ENCODE data around the gene KAT7.

KAT7 gene

DNA sequence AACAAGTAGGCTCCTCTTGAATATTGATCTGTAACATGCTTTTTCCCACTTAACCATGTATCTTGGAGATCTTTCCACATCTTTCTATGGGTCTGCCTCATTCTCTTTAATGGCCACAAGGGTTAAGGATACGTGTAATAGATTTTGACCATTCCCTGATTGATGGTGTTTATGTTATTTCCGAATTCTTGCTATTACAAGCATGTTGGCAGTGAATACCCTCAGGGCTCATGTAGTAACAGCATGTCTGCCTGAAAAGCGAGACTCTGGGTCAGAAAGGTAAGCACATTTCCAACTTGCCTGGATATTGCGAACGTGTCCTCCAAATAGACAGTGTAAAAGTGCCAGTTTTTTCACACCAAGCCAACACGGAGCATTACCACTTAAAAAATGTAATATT is 54.4 kb downstream of the KAT7 start:
- DNase-seq (ENCODE audit: low read depth), result no peak

DNA sequence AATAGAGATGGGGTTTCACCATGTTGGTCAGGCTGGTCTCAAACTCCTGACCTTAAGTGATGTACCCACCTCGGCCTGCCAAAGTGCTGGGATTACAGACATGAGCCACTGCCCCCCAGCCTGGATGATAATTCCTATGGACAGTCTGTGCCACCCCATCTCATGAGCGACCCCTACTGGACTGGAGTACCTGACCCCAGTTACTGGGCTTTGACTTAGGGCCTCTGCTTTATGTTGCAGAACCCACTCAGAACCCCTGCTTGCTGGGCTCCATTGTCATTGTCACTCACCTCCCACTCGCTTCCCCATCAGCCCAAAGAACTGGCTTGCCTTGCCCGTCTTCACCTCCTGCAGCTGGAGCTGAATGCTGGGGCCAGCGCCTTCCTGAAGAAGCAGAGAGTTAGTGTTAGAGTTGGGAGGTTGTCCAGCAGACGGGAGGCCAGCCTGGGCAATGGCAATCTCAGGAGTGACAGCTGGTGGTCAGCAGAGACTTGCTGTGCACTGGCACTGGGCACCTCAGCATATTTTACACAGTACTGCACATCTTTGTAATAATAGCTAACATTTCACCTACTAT is 55.4 kb downstream of the KAT7 start:
- no peak for DNase-seq (ENCODE audit: low read depth)

DNA sequence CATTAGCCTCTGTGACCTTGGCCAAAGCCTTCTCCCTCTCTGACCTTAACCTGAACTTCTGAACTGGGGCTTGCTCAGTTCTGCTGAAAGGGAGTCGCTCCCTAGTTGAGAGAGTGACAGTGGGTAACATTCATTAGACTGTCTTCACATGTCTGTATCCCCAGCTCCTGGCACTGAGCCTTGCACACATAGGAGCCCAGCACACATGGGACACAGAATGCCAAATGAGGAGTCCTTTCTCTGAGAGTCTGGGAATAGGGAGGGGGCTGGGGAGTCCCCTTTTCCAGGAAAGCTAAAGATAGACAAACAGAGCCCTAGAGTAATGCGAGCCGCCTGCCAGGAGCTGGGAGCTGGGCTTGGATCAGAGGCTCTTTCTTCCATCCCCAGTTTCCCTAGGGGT is 56.8 kb downstream of the KAT7 start:
- no peak for DNase-seq (ENCODE audit: low read depth)

DNA sequence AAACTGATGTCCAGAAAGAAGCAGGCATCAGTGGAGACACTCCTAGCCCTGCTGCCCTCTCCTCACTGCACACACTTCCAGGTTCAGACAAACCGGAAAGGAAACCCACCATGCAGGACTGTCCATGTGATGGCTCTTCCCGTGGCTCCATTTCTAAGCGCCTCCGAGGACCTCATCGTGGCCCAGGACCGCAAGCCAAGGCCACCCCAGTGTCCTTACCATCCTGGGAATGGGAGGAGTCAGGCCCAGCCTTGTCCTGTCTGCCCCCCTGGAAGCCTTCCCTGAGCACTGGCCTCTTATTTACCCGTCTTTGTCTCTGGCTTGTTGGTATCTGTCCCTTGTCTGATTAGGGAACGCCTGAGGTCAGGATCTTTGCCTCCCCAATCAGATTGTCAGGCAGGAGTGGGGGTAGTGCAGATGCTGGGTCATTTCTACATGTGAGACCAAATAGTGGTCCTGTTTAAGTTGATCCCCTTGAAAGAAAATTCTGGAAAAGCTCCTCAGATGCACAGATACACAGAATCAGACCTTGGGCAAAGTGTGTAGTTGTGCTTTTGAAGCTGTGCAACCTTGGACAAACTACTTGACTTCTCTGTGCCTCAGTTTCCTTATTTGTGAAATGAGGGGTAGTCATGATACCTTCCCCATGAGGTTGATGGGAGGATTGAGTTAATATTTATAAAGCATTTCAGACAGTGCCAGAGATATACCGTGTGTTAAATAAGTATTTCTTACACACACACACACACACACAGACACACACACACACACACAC is 58.6 kb downstream of the KAT7 start:
- DNase-seq (ENCODE audit: low read depth), result no peak

DNA sequence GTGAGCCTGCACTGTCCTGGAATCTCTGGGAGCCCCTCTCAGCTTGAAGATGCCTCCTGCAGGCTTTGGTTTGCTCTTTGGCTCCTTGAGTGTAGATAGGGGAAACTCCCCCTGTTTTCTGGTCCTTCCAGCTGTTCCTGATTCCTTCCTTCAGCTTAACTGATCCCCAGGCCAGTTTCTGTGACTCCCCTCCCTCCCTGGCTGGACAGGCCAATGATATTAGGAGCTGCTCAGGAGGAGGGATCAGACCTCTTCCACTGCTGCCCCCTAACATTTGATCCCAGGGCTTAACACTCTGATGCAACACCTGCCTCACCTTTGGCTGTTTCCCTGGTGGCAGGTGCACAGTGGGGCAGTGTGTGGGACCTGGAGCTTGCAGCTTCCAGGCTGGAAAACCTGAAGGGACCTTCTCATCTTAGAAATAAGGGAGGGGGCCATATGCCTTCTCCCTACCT is 59.6 kb downstream of the KAT7 start, which contains the start of gene TAC4:
Gene TAC4 (minus strand): TSS at position 51 of the 455 bp plus-strand sequence. CDS start 52 bp downstream, outside the sequence.
- DNase-seq (ENCODE audit: low read depth), result no peak

DNA sequence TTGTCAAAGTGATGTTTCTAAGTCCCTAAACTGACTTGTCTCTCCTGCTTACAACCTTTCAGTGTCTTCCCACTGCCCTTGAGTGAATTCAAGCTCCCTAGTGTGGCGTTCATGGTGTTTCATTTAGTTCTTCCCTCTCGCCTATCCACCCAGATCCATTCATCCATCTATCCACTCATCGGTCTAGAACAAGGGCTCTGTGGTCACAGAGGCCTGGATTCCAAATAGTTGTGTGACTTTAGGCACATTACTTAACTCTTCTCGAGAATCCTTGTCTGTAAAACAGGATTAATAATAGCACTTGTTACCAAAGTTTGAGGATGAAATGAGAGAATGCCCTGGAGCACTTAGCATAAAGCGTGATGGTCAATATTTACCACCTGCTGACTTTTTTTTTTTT is 60.3 kb downstream of the KAT7 start:
- no peak for DNase-seq (ENCODE audit: low read depth)

DNA sequence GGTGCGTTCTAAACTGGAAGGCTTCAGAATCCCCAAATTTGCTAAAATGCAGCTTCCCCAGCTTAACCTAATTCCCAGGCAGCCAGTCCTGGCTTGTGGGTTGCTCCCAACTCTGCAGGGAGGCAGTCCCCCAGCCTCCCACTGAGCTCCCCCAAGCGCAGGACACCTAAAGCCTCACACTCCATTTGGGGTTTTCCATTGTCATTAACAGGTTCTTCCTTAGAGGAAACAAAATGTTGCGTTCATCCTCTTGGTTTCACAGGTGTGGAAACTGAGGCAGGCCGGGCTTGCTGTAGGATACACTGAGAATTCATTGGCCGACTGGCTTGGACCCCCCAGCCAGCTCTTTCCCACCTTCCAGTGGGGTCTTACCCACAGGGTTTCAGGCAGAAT is 61.7 kb downstream of the KAT7 start:
- no peak for DNase-seq (ENCODE audit: low read depth)

DNA sequence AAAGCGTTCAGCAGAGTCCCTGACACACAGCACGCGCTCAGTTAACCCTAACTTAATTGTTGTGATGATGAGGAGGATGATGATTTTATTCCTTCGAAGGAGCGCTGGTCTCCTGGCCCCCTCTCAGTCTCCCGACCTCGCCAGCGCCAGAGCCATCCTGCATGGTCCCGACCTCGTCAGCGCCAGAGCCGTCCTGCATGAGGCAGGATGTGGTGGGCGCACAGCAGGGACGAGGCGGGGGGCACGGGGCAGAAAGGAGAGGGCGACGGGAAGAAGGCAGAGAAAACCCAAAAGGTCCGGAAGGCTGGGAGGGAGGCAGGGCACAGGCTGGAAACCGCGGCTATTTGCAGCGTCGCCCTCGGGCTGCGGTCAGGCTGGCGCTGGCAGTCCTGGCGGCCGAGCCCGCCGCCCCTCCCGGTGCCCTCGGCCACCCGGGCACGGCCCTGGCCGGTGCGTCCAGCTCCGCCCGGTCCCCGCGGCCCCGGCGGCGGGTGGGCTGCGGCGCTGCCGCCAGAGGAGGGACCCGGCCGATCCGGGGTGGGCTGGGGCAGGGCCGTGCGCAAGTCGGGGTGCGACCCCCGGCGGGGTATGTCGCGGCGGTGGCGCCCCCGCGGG is 62.4 kb downstream of the KAT7 start:
- DNase-seq (ENCODE audit: low read depth), result no peak

DNA sequence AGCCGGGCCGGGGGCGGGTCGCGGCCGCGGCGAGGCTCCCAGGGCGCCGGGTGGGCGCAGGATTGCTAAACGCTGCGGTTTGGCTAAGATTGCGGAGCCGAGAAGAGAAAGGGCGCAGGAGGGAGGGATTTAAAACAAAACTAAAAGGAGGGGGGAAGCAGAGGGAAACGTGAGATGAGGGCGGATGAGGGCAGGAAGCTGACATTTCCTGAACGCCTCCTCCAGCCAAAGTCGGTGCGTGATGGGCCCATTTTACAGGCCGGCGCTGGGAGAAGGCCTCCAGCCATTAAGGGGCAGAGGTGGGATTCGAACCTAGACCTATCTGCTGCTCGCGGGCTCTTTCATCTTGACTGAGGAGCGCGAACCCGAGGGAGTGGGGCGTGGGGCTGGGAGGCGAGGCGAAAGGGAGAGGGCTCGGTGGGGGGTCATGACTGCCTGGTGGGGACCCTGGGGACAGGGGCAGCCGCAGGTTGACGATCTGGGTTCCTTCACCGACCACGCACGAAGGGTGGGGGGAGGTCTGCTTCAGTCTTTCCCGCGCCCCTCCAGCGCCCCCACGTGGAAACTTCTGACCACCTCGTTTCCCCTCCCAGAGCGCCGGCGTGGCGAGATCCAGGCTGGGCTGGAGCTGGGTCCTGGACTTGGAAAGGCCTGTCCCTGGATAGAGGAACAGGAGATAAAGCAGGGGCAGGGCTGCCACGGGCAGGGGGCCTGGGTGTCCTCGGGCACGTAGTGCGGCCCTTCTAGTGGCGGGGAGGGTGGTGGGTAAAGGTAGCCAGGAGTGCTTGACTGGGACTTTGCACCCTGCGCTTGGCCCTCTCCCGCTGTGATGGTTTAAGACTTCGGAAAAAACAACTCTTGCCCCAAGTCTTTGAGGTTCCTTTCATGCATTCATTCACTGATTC is 63.2 kb downstream of the KAT7 start:
- peak; percentile 51 for DNase-seq (ENCODE audit: low read depth)

DNA sequence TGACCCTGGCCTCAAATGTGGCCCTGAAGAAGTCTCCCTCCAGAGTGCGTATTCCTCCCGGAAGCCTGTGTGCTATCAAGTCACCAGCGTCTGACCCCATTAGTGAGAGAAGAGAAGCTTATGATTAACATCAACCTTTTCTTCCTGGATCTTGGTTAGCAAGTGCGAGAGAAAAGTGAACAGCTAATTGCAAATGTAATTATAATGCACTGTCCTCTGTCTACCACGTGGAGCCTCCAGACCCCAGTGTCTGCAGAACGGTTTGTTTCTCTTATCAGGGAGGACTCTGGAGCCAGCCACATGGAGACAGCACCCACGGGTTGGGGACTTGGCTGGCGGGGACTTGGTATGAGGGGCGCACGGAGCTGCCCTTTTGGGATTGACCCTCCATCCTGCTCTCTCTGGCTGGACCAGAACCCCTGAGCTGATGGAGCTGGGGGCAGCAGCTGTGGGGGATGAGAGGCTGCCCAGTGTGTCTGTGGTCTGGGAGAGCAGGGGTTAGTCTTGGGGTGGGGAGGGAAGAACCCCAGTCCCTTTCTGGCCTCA is 65.1 kb downstream of the KAT7 start:
- no peak for DNase-seq (ENCODE audit: low read depth)

DNA sequence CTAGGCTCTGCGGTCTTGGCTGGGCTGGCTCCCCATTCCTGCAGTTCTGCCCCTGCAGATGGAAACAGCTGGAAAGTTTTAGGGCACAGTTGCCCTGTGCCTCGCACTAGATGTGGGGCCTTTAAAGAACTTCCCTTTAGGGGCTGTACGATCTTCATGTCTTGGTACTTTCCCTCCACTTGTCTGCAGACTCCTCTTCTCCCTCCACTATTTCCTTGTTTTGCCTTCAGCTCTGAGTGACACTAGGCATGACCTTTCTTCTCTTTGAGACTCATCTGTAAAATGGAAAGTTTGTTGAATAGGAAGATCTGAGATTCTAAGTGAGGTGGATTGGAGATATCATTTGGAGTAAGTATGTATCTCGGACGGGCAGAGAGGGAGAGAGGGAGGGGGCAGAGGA is 65.6 kb downstream of the KAT7 start:
- no peak for DNase-seq (ENCODE audit: low read depth)

DNA sequence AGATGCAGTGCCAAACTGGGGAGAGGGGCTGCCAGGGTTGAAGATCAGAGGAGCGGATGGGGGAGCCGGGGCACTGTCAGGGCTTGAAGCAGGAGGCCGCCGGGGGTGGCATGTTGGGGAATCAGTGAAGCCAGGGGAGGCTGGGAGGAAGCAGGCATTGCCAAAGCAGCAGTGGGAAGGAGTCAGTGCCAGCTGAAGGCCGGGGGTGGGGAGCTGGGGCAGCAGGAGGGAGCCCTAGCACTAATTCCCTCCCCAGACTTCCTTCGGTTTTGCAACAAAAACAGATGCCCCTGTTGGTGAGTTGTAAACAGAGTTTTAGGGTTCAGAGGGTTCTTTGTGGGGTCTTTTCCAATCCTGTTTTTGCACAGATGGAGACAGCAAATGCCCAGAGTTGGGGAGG is 70.3 kb downstream of the KAT7 start:
- no peak for DNase-seq (ENCODE audit: low read depth)

DNA sequence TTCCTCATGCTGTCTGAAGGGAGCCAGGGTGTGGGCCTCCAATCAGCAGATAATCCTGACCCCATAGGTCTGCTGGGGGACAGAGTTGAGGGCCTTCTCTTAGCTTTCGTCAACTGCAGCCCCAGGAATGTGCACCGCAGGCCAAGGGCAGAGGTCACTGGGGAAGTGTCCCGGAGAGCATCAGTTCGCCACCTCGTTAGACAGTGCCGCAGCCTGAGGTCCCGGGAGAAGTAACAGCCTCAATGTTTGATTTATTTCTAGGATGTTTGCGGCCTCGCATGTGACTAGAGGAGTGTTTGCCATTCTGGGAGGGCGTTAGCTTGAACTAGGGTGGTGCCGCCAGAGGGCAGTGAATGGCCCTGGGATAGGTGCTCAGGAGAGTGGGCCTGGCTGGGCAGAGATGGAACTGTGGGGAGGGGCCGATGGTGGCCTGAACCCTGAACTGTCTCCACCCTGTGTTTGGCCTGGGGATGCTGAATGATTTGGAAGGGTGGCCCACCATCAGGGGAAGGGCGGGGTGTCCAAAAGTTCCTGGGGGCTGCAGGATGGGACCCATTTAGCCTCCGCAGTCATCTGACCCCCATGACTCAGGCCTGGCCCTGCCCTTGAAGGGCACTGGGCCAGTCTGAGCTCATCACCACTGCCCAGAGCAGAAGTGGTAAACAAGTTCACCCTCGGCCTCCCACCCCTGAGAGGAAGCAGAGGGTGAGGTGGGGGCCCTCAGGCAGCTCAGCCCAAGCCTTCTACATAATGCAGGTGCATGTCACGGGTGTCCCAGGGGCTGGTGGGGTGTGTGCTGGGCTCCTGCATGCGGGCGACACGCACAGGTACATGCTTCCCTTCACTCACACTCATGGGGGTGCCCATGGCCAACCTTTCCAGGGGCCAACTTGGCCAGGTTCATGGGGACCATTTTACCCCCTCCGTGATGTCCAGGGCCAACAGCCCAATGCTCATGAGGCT is 71.8 kb downstream of the KAT7 start:
- no peak for DNase-seq (ENCODE audit: low read depth)

DNA sequence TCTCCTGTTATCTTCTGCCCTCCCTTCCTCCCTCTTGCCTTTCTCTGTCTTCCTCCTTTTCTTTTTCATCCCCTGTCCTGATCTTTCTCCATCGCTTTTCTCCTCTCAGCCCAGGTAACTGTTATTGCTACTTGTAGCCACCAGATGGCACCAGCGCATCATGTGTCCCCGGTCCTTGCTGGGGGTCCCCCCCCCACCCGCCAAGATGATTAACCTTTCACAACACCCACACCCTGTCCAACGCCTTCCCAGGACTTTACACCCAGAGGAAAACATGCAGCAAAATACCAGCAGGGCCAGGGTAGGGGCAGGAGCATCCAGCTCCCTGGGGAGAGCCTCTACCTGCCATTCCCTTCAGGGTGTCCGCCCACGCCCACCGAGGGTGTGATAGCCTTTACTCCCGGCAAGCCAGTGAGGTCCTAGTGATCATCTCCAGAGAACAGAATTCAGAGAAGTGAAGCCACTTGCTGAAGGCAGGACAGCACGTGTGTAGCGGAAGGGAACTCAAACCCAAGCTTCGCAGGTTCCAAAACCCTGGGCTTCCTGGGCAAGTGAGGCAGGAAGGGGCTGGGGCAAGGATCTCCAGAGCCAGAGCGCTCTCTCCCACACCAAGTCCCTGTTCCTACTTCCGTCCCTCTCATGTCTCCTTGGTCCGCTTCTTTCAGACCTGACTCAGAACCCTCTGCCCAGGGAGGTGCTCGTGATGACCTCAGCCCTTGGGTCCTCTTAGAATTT is 72.8 kb downstream of the KAT7 start:
- DNase-seq (ENCODE audit: low read depth), result peak; percentile 51

DNA sequence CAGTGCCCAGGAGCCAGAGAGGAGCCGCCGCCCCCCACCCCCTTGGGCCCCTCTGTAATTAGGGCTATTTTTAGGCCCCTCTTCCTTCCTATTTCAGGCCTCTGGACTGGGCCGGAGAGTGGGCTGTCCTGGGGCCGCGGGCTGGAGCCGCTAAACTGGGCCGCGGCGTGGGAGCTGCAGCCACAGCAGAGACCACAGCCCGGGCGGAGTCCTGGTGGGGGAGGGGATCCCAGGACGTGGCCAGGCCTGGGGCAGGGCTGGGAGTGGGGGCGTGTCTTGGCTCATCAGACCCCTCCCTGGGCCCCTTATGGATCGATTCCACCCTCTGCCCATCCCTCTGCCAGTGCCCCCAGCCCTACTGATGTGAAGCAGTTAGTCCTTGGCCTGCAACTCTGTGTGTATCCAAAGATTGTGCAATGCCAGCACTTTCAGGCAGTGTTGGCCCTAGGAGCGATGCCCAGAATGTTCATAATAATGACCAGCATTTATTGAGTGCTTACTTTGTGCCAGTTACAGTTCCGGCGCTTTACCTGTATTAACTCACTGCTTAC is 74.4 kb downstream of the KAT7 start:
- DNase-seq (ENCODE audit: low read depth), result no peak

DNA sequence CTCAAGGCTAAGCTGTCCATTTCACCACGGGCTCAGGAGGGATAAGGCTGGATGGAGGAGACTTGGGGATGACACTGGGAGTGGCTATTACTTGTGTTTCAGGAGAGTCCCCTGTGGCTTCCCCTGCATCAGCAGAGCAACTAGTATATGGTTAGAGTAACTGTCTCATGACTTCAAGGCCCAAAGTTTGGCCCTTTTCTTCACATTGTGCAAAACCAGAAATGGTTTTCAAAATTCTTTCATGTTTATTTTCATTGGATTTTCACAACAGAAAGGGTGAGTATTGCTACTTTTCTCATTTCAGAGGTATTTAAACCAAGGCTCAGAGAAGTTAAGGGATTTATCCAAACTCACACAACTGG is 77.5 kb downstream of the KAT7 start:
- no peak for DNase-seq (ENCODE audit: low read depth)

DNA sequence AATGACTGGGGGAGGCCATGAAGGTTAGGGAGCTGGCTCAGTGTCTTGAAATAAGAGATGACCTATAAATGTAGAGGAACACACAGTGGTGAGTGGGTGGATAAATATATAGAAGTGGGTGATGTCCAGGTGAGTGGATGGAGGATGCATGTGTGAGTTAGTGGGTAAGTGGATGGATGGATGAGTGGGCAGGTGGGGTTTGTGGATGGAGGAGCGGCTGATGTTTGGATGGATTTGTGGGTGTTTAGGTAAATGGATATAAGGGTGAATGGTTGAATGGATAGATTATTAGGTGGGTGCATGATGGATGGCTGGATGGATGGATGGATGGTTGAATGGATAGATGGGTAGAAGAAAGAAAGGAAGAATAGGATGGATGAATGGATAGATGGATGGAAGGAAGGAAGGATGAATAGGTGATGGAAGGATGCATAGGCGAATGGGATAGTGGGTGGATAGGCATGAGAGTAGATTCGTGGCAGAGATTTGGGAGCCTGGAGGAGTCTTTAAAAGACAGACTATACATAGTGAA is 78.5 kb downstream of the KAT7 start:
- DNase-seq (ENCODE audit: low read depth), result no peak

DNA sequence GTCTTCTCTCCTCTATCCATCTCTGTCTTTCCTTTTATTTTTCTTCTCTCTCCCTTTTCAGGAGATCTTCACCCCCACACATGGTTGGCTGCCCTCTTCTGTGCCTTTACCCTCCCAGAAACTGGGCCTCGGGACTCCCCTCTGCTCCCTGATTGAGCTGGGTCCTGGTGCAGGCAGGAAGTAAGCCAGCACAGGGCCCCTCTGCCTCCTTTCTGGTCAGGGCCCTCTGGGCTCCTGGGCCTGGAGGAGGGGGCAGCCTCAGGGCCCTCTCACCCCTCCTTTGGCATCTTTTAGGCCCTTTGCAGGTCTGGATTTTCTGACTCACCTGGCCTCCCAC is 80.5 kb downstream of the KAT7 start:
- DNase-seq (ENCODE audit: low read depth), result no peak

DNA sequence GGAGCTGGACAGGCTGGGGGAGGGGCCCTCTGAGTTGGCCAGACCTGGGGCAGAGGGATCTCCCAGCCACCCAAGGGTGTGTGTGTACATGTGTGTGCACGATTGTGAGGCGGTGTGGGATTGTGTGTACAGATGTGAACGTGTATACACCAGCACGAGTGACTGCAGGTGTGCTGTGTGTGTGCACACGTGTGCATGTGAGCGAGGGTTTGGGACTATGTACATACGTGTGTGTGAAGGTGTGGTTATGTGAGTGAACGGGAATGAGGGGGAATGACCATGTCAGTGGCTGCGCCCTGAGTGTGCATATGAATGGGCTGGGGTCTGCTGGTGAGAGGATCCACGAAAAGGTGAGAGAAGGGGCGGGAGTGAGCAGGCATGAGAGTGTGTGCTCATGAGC is 81.8 kb downstream of the KAT7 start:
- DNase-seq (ENCODE audit: low read depth), result no peak

DNA sequence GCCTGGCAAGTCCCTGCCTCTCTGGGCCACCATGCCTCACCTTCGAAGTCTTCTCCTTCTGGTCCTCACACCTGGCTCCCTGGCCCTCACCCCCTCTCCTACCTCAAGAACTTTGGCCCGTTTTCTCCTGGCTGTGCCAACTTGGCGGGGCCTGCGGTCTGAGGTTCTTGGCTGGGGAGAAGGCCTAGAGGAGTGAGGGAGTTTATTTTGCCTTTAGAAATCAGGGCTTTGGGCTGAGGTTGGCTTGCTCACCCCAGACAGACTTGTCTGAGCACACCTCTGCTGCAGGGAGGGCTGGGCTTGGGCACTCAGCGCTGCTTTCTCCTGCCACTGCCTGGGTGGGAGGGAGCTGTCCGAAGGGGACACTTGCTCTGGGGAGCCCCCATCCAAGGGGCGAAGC is 82.7 kb downstream of the KAT7 start:
- no peak for DNase-seq (ENCODE audit: low read depth)
